ENCODE measurements around the gene NAPA. TPM values are rescaled to one million over a fixed set of nuclear protein-coding genes. Genes with fewer than 3 reads are reported as not detected.

NAPA gene
- total and polyA plus RNA-seq, 10 of the 15 experiments (the other 5 are each of a cell fraction or from before 2014, with no cell fraction given): 8.2 to 193 (median 102) TPM

DNA sequence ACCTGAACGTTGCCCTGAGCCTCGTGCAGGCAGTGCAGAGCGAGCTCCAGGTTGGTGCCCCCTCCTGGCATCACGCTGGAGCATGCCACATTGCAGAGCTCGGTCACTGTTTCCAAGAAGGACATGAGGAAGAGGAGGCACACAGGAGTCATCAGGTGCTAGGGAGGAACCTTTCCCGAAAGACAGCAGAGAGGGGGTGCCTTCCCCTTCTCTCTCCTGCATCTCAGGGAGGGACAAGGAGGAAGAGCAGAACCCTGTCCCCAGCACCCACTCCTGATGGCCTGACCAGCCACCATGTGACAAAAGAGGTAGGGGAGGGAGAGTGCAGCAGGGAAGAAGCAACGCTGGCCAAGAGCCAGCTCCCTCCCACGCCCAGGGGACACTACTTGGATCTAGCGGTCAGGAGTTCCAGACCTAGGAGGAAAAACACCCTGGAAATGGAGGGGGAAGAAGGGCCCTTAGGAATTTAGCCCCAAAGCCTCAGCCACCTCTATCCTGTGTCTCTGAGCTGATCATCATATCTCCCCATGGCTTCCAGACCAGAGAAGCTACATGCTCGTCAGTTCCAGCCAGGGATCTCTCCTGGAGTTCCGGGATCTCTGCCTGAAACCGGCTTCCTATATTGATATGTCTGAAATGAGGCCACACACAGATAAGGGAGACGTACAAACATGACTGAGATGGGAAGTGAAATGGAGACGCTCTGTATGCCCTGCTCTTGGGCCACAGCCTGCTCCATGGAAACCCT is 17.0 kb upstream of the NAPA start:
- intact Hi-C loops (cut with micrococcal nuclease; ENCODE audit: unreplicated experiment) (no loop called here), in situ Hi-C loops (cut with MboI) (no loop called here)
- WGBS (ENCODE audit: insufficient coverage, insufficient replicate concordance, low lambda C conversion rate, missing lambda C conversion rate): 23% methylated on average over 14 of the region's 14 CpGs
- no peaks in the 10 kb centered on the region for H3K9me3 ChIP-seq (replicated peaks; ENCODE audit: control insufficient read depth, insufficient read depth, low read length)
- SMC1A ChIA-PET (ENCODE audit: uncharacterized antibody, unreplicated experiment): interaction anchor here (1.0 kb wide), 1 partner anchor 95 kb away, joined by 3 read pairs; no protein-coding TSS in a partner anchor
- ATAC-seq (no peak), DNase-seq (ENCODE audit: low read depth, low spot score) (no peak), FAIRE-seq (no peak)
- POLR2A ChIA-PET: no interaction called here
- H3K27me3 ChIP-seq (replicated peaks in 1 of 2; ENCODE audit: control insufficient read depth in 2 of 2, insufficient read depth in 2 of 2, low read length in 1 of 2): no peaks in the 10 kb centered on the region
- no peak overlapping the region for H3K4me3 ChIP-seq
- no peaks in the 10 kb centered on the region for H3K4me1 ChIP-seq (ENCODE audit: control insufficient read depth, insufficient read depth, low read length)
- H3K4me2 ChIP-seq (ENCODE audit: control insufficient read depth, insufficient read depth): no peak overlapping the region
- RAD21 ChIA-PET (ENCODE audit: unreplicated experiment): interaction anchor here (0.6 kb wide), 1 partner anchor 238 kb away, joined by 3 read pairs; no protein-coding TSS in a partner anchor
- H3K27ac ChIP-seq (ENCODE audit: control insufficient read depth, insufficient read depth): no peak overlapping the region
- H3K9ac ChIP-seq (ENCODE audit: control insufficient read depth, insufficient read depth, low read length): no peak overlapping the region
- BruUV-seq (replicated peaks): no TSS peak
- CTCF ChIA-PET: no interaction called here
- no peaks in the 10 kb centered on the region for H3K36me3 ChIP-seq (ENCODE audit: control insufficient read depth in 2 of 2, insufficient read depth in 2 of 2, low read length in 1 of 2)
- no peaks in the 10 kb centered on the region for H3K79me2 ChIP-seq (ENCODE audit: control insufficient read depth, insufficient read depth, low read length)
- no peaks in the 10 kb centered on the region for H4K20me1 ChIP-seq (ENCODE audit: control insufficient read depth, insufficient read depth)
- H2AFZ ChIP-seq (ENCODE audit: control insufficient read depth, low read depth, low read length): no peak overlapping the region
- TF ChIP-seq CHD2 (IDR thresholded peaks at IDR 0.05; ENCODE audit: borderline replicate concordance, low read depth, low read length) (no peak), DPF2 (IDR thresholded peaks at IDR 0.05) (no peak), ZSCAN29 (IDR thresholded peaks at IDR 0.05) (no peak), ASH2L (IDR thresholded peaks at IDR 0.05; ENCODE audit: borderline replicate concordance, low read depth) (no peak), GATAD2B (conservative IDR thresholded peaks at IDR 0.05; ENCODE audit: low read depth) (no peak), RAD21 (IDR thresholded peaks at IDR 0.05; ENCODE audit: insufficient read depth, low read depth, low read length) (no peak), SMAD5 (IDR thresholded peaks at IDR 0.05; ENCODE audit: low read depth) (no peak), CHD4 (IDR thresholded peaks at IDR 0.05) (no peak), JUNB (IDR thresholded peaks at IDR 0.05) (no peak)

All from GM12878 (cell line).